ENCODE data around the gene TSPAN5.

TSPAN5 gene

DNA sequence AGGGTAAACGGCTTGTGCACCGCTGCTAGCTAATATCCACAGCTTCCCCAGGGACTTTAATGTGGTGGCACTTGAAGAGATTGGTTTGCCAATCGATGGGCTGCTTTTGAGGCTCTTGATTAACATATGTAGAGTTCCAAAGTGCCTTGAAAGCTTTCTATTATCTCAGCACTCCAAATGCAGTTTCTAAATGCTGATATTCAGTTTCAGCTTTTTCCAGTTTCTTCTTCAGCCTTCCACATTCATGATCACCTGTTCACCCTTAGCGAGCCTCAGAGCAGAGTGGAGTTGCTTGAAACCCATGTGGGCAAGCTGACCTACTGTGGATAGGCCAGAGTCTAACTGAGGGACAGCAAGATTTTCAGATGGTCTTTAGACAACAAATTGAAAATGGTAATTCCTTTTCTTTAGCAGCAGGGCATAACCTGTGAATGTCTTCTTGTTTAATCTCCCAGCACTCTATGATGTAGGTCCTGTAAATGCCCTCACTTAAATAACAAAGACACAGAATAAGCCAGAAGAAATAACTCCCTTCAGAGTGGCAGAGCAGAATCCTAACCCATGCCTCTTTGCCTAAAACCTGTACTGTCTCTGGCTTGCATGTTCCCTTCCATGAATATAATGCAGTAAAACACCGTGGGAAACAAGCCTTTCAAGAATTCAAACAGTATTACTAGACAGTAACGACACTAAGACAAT lies 99.8 kb downstream of the TSPAN5 start:
- Histone ChIP-seq H3K4me1 (ENCODE audit: insufficient read depth, low read length) (peaks cover 8% of the 10 kb centered on the region), H3K36me3 (ENCODE audit: insufficient read depth, low read length) (no peaks in the 10 kb centered on the region), H3K9me3 (ENCODE audit: low read length) (no peaks in the 10 kb centered on the region), H3K9ac (ENCODE audit: low read length) (no peak overlapping the region), H3K27me3 (ENCODE audit: control insufficient read depth in 1 of 2, insufficient read depth in 2 of 2, low read length in 2 of 2) (no peaks in the 10 kb centered on the region), H3K27ac (ENCODE audit: low read depth, low read length) (no peak overlapping the region), H3K4me3 (ENCODE audit: low read depth in 1 of 2, low read length in 2 of 2) (no peak overlapping the region)

DNA sequence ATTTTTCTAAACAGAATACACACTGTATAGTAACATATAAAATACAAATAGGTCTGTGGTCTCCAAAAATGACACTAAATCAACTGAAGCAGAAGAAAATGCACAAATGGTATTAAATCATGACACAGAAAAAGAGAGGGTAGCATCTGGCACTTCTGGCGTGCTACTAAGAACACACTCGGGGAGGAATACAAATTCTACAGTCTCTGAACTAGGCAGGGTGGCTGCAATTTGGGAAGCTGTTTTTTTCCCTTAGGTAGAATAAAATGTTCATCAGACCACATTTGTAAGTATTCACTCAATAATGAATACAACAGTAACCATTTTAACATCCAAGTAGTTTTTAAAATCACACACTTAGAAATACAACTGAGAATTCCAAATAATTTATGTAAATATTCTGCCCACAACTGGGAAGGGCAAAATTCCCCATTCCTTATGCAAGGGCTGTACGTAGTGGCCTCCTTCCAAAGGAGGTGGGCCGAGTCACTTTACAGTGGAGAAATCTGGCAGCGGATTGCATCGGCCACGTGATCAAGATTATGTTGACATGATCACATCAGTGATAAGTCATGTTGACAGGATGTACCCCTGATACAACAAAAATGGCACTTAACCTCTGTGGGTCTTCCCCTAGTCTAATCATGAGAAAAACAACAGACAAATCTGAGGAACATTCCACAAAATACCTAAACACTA lies 101.1 kb downstream of the TSPAN5 start:
- Histone ChIP-seq H3K36me3 (ENCODE audit: insufficient read depth, low read length) (no peaks in the 10 kb centered on the region), H3K4me1 (ENCODE audit: insufficient read depth, low read length) (peaks cover 8% of the 10 kb centered on the region), H3K9ac (ENCODE audit: low read length) (no peak overlapping the region), H3K4me3 (ENCODE audit: low read depth in 1 of 2, low read length in 2 of 2) (no peak overlapping the region), H3K27ac (ENCODE audit: low read depth, low read length) (no peak overlapping the region), H3K27me3 (ENCODE audit: control insufficient read depth in 1 of 2, insufficient read depth in 2 of 2, low read length in 2 of 2) (no peaks in the 10 kb centered on the region), H3K9me3 (ENCODE audit: low read length) (no peaks in the 10 kb centered on the region)

DNA sequence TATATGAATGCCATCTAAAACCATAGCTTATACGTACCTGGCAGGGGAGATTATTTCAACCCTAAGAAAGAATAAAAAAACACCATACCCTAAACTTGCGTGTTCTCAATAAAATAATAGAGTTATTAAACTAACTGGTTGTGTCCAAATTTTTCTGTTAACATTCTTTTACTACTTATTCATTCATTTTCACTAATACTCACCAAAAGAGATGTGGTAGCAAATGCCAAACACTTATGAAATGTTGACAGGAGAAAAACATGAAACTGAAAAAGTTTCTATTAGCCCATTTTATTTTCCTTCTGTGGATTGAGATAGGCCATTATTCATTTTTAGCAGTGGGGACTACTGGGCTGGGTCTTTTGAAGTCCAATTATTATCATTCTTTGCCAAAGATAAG lies 102.0 kb downstream of the TSPAN5 start:
- no peak overlapping the region for H3K4me3 ChIP-seq (ENCODE audit: low read depth in 1 of 2, low read length in 2 of 2)
- H3K27ac ChIP-seq (ENCODE audit: low read depth, low read length): no peak overlapping the region
- no peak overlapping the region for H3K9ac ChIP-seq (ENCODE audit: low read length)
- H3K4me1 ChIP-seq (ENCODE audit: insufficient read depth, low read length): peaks cover 8% of the 10 kb centered on the region
- H3K36me3 ChIP-seq (ENCODE audit: insufficient read depth, low read length): no peaks in the 10 kb centered on the region
- H3K9me3 ChIP-seq (ENCODE audit: low read length): no peaks in the 10 kb centered on the region
- no peaks in the 10 kb centered on the region for H3K27me3 ChIP-seq (ENCODE audit: control insufficient read depth in 1 of 2, insufficient read depth in 2 of 2, low read length in 2 of 2)

DNA sequence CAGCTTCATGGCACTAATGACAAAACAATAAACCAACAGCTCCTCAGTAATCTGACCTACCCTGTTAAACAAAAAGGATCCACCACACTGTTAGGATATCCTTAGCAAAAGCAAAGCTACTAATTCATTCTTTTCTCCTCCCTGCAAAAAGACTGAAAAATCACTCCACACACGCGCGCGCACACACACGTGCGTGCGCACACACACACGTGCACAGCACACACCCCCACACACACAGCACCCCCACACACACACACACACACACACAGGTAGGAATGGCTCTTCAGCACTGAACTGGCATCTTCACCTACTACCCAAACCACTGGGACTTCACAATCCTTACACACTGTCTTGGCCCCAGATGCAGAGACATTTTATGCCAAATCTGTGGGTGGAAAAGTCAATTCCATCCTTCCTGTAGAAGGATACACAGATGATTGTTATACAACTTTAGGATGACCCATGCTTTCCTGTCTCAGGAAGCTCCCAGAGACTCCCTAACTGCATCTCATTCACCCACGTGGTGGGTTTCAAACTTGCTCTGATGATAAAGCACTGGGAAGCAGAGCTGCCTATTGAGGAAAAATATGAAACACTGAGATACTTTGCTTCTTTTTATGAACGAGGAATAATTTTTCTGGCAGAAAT lies 102.5 kb downstream of the TSPAN5 start:
- Histone ChIP-seq H3K27ac (ENCODE audit: low read depth, low read length) (no peak overlapping the region), H3K4me3 (ENCODE audit: low read depth in 1 of 2, low read length in 2 of 2) (no peak overlapping the region), H3K4me1 (ENCODE audit: insufficient read depth, low read length) (peaks cover 8% of the 10 kb centered on the region), H3K27me3 (ENCODE audit: control insufficient read depth in 1 of 2, insufficient read depth in 2 of 2, low read length in 2 of 2) (no peaks in the 10 kb centered on the region), H3K36me3 (ENCODE audit: insufficient read depth, low read length) (no peaks in the 10 kb centered on the region), H3K9ac (ENCODE audit: low read length) (no peak overlapping the region), H3K9me3 (ENCODE audit: low read length) (no peaks in the 10 kb centered on the region)

DNA sequence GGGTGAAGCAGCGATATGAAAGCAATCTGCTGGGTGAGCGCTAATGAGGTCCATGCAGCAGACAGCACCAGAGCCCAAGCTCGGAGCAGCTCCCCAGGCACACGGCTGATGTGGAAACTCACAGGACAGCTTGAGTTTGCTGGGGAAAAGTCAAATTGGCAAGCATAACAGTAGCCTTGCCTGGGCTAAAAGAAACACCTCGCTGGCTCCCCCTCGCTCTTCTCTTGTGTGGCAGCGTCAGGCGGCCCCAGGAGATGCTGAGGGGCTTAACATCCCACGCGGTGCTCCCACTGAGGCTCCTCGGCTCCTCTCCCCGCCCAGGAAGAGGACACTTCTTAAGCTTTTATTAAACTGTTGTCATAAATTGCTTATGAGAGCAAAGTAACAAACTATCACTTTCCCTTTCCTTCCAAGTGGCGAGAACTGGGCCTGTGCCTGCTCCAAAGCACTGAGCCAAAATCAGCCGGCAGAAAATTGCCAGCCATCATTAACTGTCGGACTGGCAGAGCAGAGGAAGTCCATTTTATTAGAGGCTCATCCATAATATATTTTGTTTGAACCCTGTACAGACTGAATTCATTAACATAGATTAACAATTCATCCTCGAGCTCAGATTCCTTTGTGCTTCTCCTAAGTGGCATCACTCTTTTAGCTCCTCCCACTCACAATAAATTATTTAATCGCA lies 111.4 kb downstream of the TSPAN5 start:
- Histone ChIP-seq H3K27me3 (ENCODE audit: control insufficient read depth in 1 of 2, insufficient read depth in 2 of 2, low read length in 2 of 2) (no peaks in the 10 kb centered on the region), H3K27ac (ENCODE audit: low read depth, low read length) (peak overlapping the region; percentile 85), H3K36me3 (ENCODE audit: insufficient read depth, low read length) (no peaks in the 10 kb centered on the region), H3K9me3 (ENCODE audit: low read length) (no peaks in the 10 kb centered on the region), H3K4me1 (ENCODE audit: insufficient read depth, low read length) (peaks cover 8% of the 10 kb centered on the region), H3K4me3 (ENCODE audit: low read depth in 1 of 2, low read length in 2 of 2) (peak overlapping the region; percentile 53 to 55), H3K9ac (ENCODE audit: low read length) (peak overlapping the region; percentile 32)

DNA sequence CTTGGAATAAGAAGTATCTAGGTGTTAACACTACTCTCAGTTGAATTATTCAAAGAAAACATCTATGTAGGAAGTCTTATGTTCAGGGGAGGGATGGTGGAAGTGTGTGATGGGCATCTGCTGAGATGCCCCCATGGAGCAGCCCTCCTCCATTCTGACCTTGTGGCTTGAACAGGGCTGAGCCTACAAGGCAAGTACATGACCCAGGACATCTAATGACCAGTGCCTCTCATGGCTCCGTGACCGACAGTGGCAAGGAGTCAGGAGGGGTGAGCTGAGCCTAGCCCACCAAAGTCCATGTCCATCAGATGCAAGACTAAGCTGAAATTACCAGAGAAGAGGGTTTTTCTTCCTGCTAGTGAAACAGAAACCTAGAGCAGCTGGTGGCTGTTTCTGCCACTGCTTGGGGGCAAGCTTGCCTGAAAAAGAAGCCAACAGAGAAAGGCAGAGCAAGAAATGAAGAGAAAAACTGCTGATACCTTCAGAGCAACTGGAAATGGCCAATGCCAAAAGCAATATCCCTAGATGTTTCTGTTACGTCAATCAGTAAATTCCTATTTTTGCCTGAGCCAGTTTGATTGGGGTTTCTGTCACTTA lies 113.5 kb downstream of the TSPAN5 start:
- Histone ChIP-seq H3K27ac (ENCODE audit: low read depth, low read length) (no peak overlapping the region), H3K36me3 (ENCODE audit: insufficient read depth, low read length) (no peaks in the 10 kb centered on the region), H3K4me1 (ENCODE audit: insufficient read depth, low read length) (peaks cover 8% of the 10 kb centered on the region), H3K9ac (ENCODE audit: low read length) (no peak overlapping the region), H3K9me3 (ENCODE audit: low read length) (no peaks in the 10 kb centered on the region), H3K27me3 (ENCODE audit: control insufficient read depth in 1 of 2, insufficient read depth in 2 of 2, low read length in 2 of 2) (no peaks in the 10 kb centered on the region), H3K4me3 (ENCODE audit: low read depth in 1 of 2, low read length in 2 of 2) (no peak overlapping the region)

DNA sequence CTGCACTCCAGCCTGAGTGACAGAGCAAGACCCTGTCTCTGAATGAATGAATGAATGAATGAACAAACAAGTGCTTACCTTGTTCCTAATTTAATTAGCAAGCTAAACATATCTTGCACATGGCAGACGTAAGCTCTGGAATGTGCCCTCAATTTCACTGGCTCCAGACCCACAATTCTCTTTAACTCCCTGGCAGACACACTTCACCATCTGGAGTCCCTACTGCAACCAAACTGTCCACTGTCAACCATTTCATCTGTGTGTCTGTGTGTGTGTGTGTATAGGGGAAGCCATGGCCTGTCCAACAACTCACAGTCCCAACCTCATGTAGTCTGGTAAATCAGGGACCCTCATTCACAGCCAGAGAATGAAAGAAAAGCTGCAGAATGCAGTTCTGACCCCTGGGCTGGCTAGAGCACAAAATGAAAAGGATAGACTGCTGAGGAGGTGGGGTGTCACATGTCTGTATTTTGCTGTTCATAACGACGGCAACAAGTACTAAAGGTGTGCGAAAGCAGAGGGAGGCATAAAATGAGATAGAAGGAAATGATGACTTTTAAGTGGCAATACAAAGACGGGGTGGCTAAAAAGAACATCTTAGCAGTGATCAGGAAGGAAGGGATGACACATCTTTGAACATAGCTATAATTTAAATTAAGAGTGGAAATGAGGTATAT lies 114.1 kb downstream of the TSPAN5 start:
- Histone ChIP-seq H3K27me3 (ENCODE audit: control insufficient read depth in 1 of 2, insufficient read depth in 2 of 2, low read length in 2 of 2) (no peaks in the 10 kb centered on the region), H3K27ac (ENCODE audit: low read depth, low read length) (no peak overlapping the region), H3K4me3 (ENCODE audit: low read depth in 1 of 2, low read length in 2 of 2) (no peak overlapping the region), H3K9me3 (ENCODE audit: low read length) (no peaks in the 10 kb centered on the region), H3K36me3 (ENCODE audit: insufficient read depth, low read length) (no peaks in the 10 kb centered on the region), H3K4me1 (ENCODE audit: insufficient read depth, low read length) (peaks cover 8% of the 10 kb centered on the region), H3K9ac (ENCODE audit: low read length) (no peak overlapping the region)

DNA sequence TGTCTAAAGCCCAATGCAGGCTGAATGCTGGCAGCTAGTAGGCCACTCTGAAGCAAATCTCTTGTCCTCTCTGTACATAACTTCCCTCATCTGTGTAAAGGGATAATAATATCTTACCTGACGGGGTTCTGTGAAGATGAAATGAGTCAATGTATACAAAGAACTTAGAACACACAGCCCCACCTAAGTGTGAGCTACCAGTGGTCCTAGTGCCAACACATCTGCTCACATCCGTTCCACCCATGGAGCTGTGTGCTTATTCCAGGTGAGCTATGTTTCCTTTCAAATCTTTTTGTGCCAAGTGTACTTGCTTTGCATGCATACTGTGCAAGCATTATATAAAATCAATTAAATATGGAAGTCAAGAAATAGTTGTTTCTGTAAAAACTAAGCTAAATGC lies 116.4 kb downstream of the TSPAN5 start:
- Histone ChIP-seq H3K4me3 (ENCODE audit: low read depth in 1 of 2, low read length in 2 of 2) (no peak overlapping the region), H3K9ac (ENCODE audit: low read length) (no peak overlapping the region), H3K27me3 (ENCODE audit: control insufficient read depth in 1 of 2, insufficient read depth in 2 of 2, low read length in 2 of 2) (no peaks in the 10 kb centered on the region), H3K27ac (ENCODE audit: low read depth, low read length) (no peak overlapping the region), H3K9me3 (ENCODE audit: low read length) (no peaks in the 10 kb centered on the region), H3K4me1 (ENCODE audit: insufficient read depth, low read length) (peaks cover 8% of the 10 kb centered on the region), H3K36me3 (ENCODE audit: insufficient read depth, low read length) (no peaks in the 10 kb centered on the region)

DNA sequence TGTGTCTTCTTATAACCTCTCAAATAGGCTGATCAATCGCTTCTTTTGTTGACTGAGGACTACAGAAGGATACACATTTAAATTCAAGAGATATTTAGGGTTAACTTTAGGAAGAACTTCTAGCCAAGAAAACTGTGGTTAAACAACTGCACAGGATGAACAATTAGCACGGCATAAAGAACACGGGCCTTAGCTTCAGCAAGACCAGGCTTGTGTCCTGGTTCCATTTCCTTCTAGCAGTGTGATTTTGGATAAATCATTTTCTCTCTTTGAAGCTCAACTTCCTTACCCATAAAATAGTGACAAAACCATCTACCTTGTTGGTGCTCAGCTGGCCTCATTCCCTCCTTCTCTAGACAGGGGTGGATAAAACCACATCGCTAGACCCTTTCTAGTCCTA lies 117.6 kb downstream of the TSPAN5 start:
- no peak overlapping the region for H3K9ac ChIP-seq (ENCODE audit: low read length)
- no peak overlapping the region for H3K27ac ChIP-seq (ENCODE audit: low read depth, low read length)
- H3K4me3 ChIP-seq (ENCODE audit: low read depth in 1 of 2, low read length in 2 of 2): no peak overlapping the region
- H3K27me3 ChIP-seq (ENCODE audit: control insufficient read depth in 1 of 2, insufficient read depth in 2 of 2, low read length in 2 of 2): no peaks in the 10 kb centered on the region
- H3K9me3 ChIP-seq (ENCODE audit: low read length): no peaks in the 10 kb centered on the region
- no peaks in the 10 kb centered on the region for H3K4me1 ChIP-seq (ENCODE audit: insufficient read depth, low read length)
- no peaks in the 10 kb centered on the region for H3K36me3 ChIP-seq (ENCODE audit: insufficient read depth, low read length)

DNA sequence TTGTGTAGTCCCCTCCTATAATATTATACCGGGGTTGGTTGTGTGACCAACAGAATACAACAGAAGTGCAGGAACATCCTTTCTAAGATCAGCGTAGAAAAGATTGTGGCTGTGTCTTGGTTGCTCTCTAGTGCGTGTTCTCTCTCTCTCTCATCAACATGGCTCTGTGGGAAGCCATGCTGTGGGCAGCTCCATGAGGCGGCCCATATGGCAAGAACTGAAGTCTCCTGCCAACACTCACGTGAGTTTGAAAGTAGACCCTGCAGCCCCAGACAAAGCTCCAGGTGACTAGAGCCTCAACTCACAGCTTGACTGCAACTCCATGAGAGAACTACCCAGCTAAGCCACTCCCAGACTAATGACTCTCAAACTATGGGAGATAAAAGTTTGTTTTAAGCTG lies 118.7 kb downstream of the TSPAN5 start:
- no peaks in the 10 kb centered on the region for H3K4me1 ChIP-seq (ENCODE audit: insufficient read depth, low read length)
- no peak overlapping the region for H3K4me3 ChIP-seq (ENCODE audit: low read depth in 1 of 2, low read length in 2 of 2)
- no peak overlapping the region for H3K27ac ChIP-seq (ENCODE audit: low read depth, low read length)
- H3K27me3 ChIP-seq (ENCODE audit: control insufficient read depth in 1 of 2, insufficient read depth in 2 of 2, low read length in 2 of 2): no peaks in the 10 kb centered on the region
- no peaks in the 10 kb centered on the region for H3K9me3 ChIP-seq (ENCODE audit: low read length)
- no peaks in the 10 kb centered on the region for H3K36me3 ChIP-seq (ENCODE audit: insufficient read depth, low read length)
- H3K9ac ChIP-seq (ENCODE audit: low read length): no peak overlapping the region

DNA sequence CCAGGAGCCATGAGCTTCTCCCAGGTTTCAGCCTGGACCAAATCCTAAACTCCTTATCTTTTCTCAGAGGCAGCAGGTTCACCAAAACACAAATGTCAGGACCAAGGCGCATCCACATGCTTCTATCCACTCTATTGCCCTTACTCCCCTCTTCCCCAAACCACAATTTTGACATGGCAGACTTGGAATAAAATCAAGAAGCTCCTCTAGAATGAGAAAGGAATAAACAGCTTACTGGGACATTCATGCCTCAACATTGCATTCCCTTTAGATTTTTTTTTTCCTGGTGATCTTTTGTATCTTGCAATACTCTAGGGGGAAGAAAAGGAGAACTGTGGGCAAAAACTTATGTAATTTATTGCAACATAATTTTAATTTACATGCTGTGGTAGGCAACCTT lies 119.1 kb downstream of the TSPAN5 start:
- Histone ChIP-seq H3K4me1 (ENCODE audit: insufficient read depth, low read length) (no peaks in the 10 kb centered on the region), H3K27ac (ENCODE audit: low read depth, low read length) (no peak overlapping the region), H3K9me3 (ENCODE audit: low read length) (no peaks in the 10 kb centered on the region), H3K9ac (ENCODE audit: low read length) (no peak overlapping the region), H3K4me3 (ENCODE audit: low read depth in 1 of 2, low read length in 2 of 2) (no peak overlapping the region), H3K36me3 (ENCODE audit: insufficient read depth, low read length) (no peaks in the 10 kb centered on the region), H3K27me3 (ENCODE audit: control insufficient read depth in 1 of 2, insufficient read depth in 2 of 2, low read length in 2 of 2) (no peaks in the 10 kb centered on the region)
